GF-D8 (cell line): ENCODE data around the gene PCBP3.

ENCODE experiments used
- DNase-seq: peaks from one replicate; lab custom pipeline; 2025; lab: John Stamatoyannopoulos, UW

The PCBP3 gene

GRCh38 chr21:45861156-45861870 lies 217.8 kb downstream of the PCBP3 start:
- DNase-seq = no peak

- no peak for DNase-seq
Measured at GRCh38 chr21:45862543-45863207, 219.2 kb downstream of the PCBP3 start.

- DNase-seq = no peak
Measured at GRCh38 chr21:45863267-45863666, 219.7 kb downstream of the PCBP3 start.

- no peak for DNase-seq
Measured at GRCh38 chr21:45863751-45864150, 220.2 kb downstream of the PCBP3 start.

- DNase-seq = no peak
Measured at GRCh38 chr21:45864436-45864835, 220.9 kb downstream of the PCBP3 start.

GRCh38 chr21:45865106-45865835 lies 221.7 kb downstream of the PCBP3 start:
- DNase-seq = no peak

- DNase-seq = no peak
Measured at GRCh38 chr21:45866551-45866950, 223.0 kb downstream of the PCBP3 start.

GRCh38 chr21:45867041-45867666 lies 223.6 kb downstream of the PCBP3 start:
- no peak for DNase-seq

GRCh38 chr21:45867671-45868081 lies 224.2 kb downstream of the PCBP3 start:
- no peak for DNase-seq

- DNase-seq = no peak
Measured at GRCh38 chr21:45868086-45868485, 224.6 kb downstream of the PCBP3 start.

- DNase-seq = no peak
Measured at GRCh38 chr21:45868488-45868887, 225.0 kb downstream of the PCBP3 start.

GRCh38 chr21:45869121-45870007 lies 225.8 kb downstream of the PCBP3 start:
- no peak for DNase-seq

- no peak for DNase-seq
Measured at GRCh38 chr21:45870421-45870820, 226.9 kb downstream of the PCBP3 start.

GRCh38 chr21:45870851-45871615 lies 227.5 kb downstream of the PCBP3 start:
- DNase-seq = no peak

GRCh38 chr21:45871616-45872236 lies 228.2 kb downstream of the PCBP3 start:
- no peak for DNase-seq

GRCh38 chr21:45872471-45872870 lies 228.9 kb downstream of the PCBP3 start:
- DNase-seq = no peak

- DNase-seq = no peak
Measured at GRCh38 chr21:45872902-45873301, 229.4 kb downstream of the PCBP3 start.

- DNase-seq = no peak
Measured at GRCh38 chr21:45873418-45873817, 229.9 kb downstream of the PCBP3 start.

GRCh38 chr21:45873866-45874265 lies 230.3 kb downstream of the PCBP3 start:
- no peak for DNase-seq

- no peak for DNase-seq
Measured at GRCh38 chr21:45874716-45875415, 231.3 kb downstream of the PCBP3 start.
